ENCODE results near the gene FAM20A. TPM values are rescaled to one million over a fixed set of nuclear protein-coding genes. Genes with fewer than 3 reads are reported as not detected.

Gene FAM20A
- total RNA-seq, 1 donor from 2014 or later = 15.6 TPM

GRCh38 chr17:68640242-68640989 is 39.2 kb upstream of the FAM20A start:
- Mint-ChIP-seq H3K4me1 (ENCODE audit: low read depth) (no peaks in the 10 kb centered on the region), H3K9me3 (ENCODE audit: low read depth) (peaks cover 4% of the 10 kb centered on the region), H3K4me3 (ENCODE audit: low read depth) (no peak overlapping the region), H3K36me3 (ENCODE audit: insufficient read depth) (no peaks in the 10 kb centered on the region), H3K27ac (no peak overlapping the region), H3K27me3 (peaks cover 53% of the 10 kb centered on the region)
- no peak for DNase-seq (ENCODE audit: low spot score, unreplicated experiment)
- no peak for TF ChIP-seq CTCF (IDR thresholded peaks at IDR 0.05; ENCODE audit: unreplicated experiment)

- no peaks in the 10 kb centered on the region for H3K36me3 Mint-ChIP-seq (ENCODE audit: insufficient read depth)
- H3K4me3 Mint-ChIP-seq (ENCODE audit: low read depth) = no peak overlapping the region
- H3K9me3 Mint-ChIP-seq (ENCODE audit: low read depth) = peaks cover 4% of the 10 kb centered on the region
Measured at GRCh38 chr17:68634345-68634876, 33.2 kb upstream of the FAM20A start.

DNA sequence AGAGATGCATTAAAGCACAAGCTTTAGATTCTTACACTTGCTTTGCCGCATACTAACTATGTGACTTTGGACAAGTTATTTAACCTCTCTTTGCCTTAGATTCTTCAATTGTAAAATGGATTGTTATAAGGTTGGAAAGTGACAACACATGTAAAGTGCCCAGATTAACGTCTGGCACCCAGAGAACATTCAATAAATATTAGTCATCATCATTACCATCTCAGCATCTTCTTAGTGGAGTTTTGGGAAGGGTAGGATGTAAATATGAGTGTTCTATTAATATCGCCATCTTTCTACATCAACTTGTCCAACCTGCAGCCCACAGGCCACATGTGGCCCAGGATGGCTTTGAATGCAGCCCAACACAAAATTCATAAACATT is 27.4 kb upstream of the FAM20A start:
- Mint-ChIP-seq H3K36me3 (ENCODE audit: insufficient read depth) (no peaks in the 10 kb centered on the region), H3K27ac (no peak overlapping the region), H3K9me3 (ENCODE audit: low read depth) (no peaks in the 10 kb centered on the region), H3K27me3 (peaks cover 4% of the 10 kb centered on the region), H3K4me3 (ENCODE audit: low read depth) (no peak overlapping the region), H3K4me1 (ENCODE audit: low read depth) (no peaks in the 10 kb centered on the region)
- no peak for TF ChIP-seq CTCF (IDR thresholded peaks at IDR 0.05; ENCODE audit: unreplicated experiment)
- no peak for DNase-seq (ENCODE audit: low spot score, unreplicated experiment)

More at GRCh38 chr17:68634345-68634876, 33.2 kb upstream of the FAM20A start:
- Mint-ChIP-seq H3K4me1 (ENCODE audit: low read depth) (no peaks in the 10 kb centered on the region), H3K27ac (no peak overlapping the region), H3K27me3 (peaks cover 8% of the 10 kb centered on the region)
- no peak for DNase-seq (ENCODE audit: low spot score, unreplicated experiment)
- no peak for TF ChIP-seq CTCF (IDR thresholded peaks at IDR 0.05; ENCODE audit: unreplicated experiment)

GRCh38 chr17:68627956-68628575 is 26.9 kb upstream of the FAM20A start:
- no peak overlapping the region for H3K27ac Mint-ChIP-seq

More at GRCh38 chr17:68627956-68628575, 26.9 kb upstream of the FAM20A start:
- Mint-ChIP-seq H3K27me3 (peaks cover 4% of the 10 kb centered on the region), H3K4me3 (ENCODE audit: low read depth) (no peak overlapping the region), H3K4me1 (ENCODE audit: low read depth) (no peaks in the 10 kb centered on the region), H3K36me3 (ENCODE audit: insufficient read depth) (no peaks in the 10 kb centered on the region), H3K9me3 (ENCODE audit: low read depth) (no peaks in the 10 kb centered on the region)
- no peak for TF ChIP-seq CTCF (IDR thresholded peaks at IDR 0.05; ENCODE audit: unreplicated experiment)
- DNase-seq (ENCODE audit: low spot score, unreplicated experiment) = no peak

Measured in progenitor cell of endocrine pancreas (in vitro differentiated cells).